Body of pancreas (tissue), 4 donors: ENCODE results near the gene FOS.

Source experiments
- CTCF ChIP-seq, 7 experiments: fragments of 450-650 bp in 4 of 7; fragments of 200-600 bp in 3 of 7; sonication (generic) in 3 of 7; IDR thresholded peaks; one replicate each; pipeline ENCODE4 v1.5.1; 2016 to 2019; ENCODE audit warnings: antibody characterized with exemption in 7 of 7
- POLR2A ChIP-seq, 3 donors: fragments of 450-650 bp; IDR thresholded peaks; one replicate each; pipeline ENCODE4 v1.6.1; 2016; ENCODE audit warnings: antibody characterized with exemption in 3 of 3, mild to moderate bottlenecking in 2 of 3

GRCh38 chr14:75320196-75320595 is 41.6 kb downstream of the FOS start:
- TF ChIP-seq CTCF (IDR thresholded peaks at IDR 0.05) (no peak), POLR2A (IDR thresholded peaks at IDR 0.05) (no peak)
